OCI-LY7 (cell line): ENCODE results near the gene SERTAD2.

Experiments used
- EZH2phosphoT487 ChIP-seq: fragments of 200-600 bp; sonication (generic); IDR thresholded peaks from 2 replicates; pipeline ENCODE4 v1.6.1; 2018; ENCODE audit warnings: low read depth, borderline replicate concordance, mild to moderate bottlenecking, mixed run types, antibody characterized with exemption, low read length, moderate library complexity, mixed read lengths
- TF ChIP-seq, protein P1 (sequence below): fragments of 200-600 bp; sonication (generic); conservative IDR thresholded peaks from 2 replicates; pipeline ENCODE4 v1.5.1; 2014; ENCODE audit warnings: mild to moderate bottlenecking, antibody characterized with exemption, low read length, moderate library complexity, mixed read lengths

DNA sequence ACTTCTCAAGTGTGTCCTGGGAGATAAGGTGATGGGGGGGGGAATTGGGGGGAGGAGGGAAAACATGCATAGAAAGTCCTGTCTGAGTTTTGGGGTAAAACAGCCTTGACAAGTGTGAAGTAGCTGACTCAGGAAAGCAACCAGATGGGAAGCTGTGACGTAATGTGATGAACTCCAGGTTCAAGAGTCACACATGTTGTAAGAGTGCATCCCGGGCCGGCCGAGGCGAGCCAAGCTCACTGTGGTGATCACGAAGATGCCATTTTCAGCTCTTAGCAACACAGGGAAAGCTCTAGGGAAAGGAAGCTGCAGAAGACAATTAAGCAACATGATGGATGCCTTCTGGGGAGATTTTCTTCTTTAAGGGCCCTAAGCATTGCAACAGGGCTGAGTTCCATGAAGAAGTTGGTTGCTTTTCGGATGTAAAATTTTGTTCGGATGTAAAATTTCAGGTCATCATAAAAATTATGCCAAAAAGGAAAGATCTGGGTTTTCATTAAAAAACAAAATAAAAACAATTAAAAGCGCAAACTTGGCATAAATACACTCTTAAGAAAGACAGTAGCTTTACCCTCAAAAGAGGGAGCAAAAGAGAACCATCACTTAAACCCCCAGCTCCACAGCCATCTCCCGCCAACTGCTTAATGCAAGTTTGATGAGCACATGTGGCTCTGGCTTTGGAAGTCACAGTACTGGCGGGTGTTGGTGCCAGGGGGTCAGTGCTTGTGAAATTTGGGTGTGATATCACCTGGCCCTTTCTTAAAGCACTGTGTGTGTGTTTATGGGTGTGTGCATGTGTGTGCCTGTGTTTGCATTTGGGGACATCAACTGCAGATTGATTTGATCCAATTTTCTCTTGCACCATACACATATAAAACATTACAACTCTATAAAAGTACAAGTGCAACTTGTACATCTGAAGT is 19.1 kb downstream of the SERTAD2 start:
- TF ChIP-seq, protein P1, sequence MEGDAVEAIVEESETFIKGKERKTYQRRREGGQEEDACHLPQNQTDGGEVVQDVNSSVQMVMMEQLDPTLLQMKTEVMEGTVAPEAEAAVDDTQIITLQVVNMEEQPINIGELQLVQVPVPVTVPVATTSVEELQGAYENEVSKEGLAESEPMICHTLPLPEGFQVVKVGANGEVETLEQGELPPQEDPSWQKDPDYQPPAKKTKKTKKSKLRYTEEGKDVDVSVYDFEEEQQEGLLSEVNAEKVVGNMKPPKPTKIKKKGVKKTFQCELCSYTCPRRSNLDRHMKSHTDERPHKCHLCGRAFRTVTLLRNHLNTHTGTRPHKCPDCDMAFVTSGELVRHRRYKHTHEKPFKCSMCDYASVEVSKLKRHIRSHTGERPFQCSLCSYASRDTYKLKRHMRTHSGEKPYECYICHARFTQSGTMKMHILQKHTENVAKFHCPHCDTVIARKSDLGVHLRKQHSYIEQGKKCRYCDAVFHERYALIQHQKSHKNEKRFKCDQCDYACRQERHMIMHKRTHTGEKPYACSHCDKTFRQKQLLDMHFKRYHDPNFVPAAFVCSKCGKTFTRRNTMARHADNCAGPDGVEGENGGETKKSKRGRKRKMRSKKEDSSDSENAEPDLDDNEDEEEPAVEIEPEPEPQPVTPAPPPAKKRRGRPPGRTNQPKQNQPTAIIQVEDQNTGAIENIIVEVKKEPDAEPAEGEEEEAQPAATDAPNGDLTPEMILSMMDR: no peak
- TF ChIP-seq EZH2phosphoT487: no peak
